Smooth muscle cell of the brain vasculature (primary cell): ENCODE measurements around the gene SLAMF7.
"Not testable (repeated sequence)": the region's sequence is repeated elsewhere in the genome, so short reads cannot be mapped to it uniquely, and the experiment has no call there.

ENCODE experiments used
- DNase-seq: peaks from one replicate; pipeline ENCODE4 v3.0.0-alpha.2; 2012; ENCODE audit warnings: low read depth, low spot score

The SLAMF7 gene

GRCh38 chr1:160739098-160739511, at the start of gene SLAMF7:
Gene SLAMF7, plus strand, starts transcription at chr1:160739247. Its CDS starts 55 bp downstream, at chr1:160739302.
- DNase-seq: no peak

GRCh38 chr1:160692390-160692789, 46.7 kb upstream of the SLAMF7 start:
- DNase-seq: not testable (repeated sequence)

GRCh38 chr1:160702100-160702499, 36.9 kb upstream of the SLAMF7 start:
- DNase-seq: no peak

DNA sequence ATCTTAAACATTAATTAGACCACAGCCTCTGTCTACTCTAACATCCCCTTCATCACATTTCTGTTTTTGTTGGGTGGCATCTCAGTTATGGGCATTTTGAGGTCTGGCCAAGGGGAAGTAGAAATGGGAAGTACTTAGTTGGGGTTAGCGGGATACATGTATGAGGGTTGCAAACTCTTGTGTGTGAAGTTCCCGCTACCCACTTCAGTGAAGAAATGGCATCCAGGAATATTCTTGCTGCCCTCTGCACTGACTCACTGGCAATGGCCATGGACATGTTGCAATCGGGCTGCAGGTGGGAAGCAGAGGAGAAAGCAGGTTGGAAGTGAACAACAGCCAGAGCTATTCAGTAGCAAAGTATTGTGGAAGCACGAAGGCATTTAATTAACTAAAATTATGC, 34.8 kb upstream of the SLAMF7 start:
- DNase-seq: no peak

- not testable (repeated sequence) for DNase-seq
These were observed 33.8 kb upstream of the SLAMF7 start for GRCh38 chr1:160705212-160705621.

GRCh38 chr1:160705742-160706141, 33.3 kb upstream of the SLAMF7 start:
- DNase-seq: no peak

GRCh38 chr1:160706526-160707235, 32.4 kb upstream of the SLAMF7 start:
- DNase-seq: no peak

DNA sequence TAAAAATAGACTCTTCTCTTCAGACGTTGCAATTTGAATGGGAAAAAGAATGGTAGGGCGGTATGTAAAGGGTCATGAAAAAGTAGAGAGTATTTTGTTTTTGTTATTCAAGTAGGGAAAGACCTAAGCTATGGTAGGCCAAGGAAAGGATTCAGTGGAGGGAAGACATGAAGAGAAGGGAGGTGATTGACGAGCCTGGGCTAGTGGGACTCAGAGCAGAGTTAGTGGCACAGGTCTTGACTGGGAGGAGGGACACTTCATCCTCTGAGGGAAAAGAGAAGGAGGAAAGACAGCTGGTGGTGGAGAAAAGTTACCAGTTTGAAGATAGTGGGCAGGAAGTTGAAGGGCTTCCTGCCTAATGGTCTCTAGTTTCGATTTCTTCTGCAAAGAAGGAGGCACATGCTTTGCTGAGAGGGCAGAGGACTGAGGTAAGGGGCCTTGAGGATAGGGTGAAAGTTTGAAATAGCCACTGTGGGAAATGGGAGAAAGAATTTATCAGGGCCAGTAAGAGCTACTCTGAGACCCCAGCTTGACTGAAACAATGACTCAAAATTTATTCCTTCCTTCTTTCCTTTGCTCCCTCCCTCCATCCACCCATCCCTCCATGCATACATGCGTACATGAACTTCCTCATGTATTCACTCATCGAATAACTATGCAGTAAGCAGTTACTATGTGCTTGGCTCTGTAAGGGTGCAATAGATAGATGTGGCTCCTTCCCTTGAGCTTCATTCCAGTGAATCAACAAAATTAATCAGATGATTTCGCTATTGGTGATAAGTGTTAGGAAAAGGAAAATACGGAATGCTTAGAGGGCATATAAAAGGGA, 31.6 kb upstream of the SLAMF7 start:
- DNase-seq: no peak

GRCh38 chr1:160708118-160708517, 30.9 kb upstream of the SLAMF7 start:
- no peak for DNase-seq

- no peak for DNase-seq
These were observed 30.2 kb upstream of the SLAMF7 start for GRCh38 chr1:160708801-160709200.

DNA sequence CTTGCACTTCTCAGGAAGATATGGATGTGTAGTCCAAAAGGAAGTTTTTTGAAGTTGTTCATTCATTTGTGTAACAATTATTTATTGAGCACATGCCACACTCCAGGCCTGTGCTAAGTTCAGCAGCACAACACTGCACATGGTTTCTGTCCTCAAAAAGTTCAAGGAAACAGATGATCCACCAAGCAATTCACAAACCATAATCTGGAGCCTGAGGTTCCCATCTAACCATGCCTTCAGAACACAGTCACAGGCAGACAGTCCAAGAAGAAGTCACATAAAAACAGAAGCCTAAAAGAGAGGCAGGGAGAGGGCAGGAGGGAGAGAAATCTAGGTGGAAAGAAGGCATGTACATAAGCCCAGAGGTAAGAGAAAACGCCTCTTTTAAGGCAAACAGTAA, 29.3 kb upstream of the SLAMF7 start:
- DNase-seq: no peak

GRCh38 chr1:160710517-160711252, 28.4 kb upstream of the SLAMF7 start:
- no peak for DNase-seq

GRCh38 chr1:160711276-160711601, 27.8 kb upstream of the SLAMF7 start:
- DNase-seq: no peak

GRCh38 chr1:160711602-160712311, 27.3 kb upstream of the SLAMF7 start, which contains the start of gene CD48:
Gene CD48, minus strand, starts transcription at chr1:160711822. Its CDS starts 59 bp downstream, at chr1:160711763.
- DNase-seq: no peak

DNA sequence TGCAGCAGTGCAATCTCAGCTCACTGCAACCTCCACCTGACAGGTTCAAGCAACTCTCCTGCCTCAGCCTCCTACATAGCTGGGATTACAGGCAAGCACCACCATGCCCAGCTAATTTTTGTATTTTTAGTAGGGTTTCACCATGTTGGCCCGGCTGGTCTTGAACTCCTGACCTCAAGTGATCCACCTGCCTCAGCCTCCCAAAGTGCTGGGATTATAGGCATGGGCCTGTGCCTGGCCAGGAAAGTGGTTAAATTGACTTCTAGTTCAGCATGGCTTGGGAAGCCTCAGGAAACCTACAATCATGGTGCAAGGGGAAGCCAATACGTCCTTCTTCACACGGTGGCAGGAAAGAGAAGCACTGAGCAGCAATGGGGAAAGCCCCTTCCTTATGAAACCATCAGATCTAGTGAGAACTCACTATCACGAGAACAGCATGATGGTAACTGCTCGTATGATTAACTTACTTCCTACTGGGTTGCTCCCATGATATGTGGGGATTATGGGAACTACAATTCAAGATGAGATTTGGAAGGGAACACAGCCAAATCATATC, 26.4 kb upstream of the SLAMF7 start:
- not testable (repeated sequence) for DNase-seq

DNA sequence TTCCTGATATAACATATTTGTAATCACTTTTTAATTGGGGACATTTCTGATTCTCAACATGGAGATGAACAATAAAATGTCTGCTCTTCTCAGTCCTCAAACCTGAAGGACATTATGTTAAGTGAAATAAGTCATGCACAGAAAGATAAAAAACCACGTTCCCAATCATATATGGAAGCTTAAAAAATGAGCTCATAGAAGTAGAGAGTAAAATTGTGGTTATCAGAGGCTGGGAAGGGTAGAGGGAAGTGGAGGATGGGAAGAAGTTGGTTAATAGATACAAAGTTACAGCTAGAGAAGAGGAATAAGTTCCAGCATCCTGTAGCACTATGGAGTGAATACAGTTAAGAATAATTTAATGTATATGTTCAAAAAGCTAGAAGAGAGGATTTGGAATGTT, 25.9 kb upstream of the SLAMF7 start:
- no peak for DNase-seq

DNA sequence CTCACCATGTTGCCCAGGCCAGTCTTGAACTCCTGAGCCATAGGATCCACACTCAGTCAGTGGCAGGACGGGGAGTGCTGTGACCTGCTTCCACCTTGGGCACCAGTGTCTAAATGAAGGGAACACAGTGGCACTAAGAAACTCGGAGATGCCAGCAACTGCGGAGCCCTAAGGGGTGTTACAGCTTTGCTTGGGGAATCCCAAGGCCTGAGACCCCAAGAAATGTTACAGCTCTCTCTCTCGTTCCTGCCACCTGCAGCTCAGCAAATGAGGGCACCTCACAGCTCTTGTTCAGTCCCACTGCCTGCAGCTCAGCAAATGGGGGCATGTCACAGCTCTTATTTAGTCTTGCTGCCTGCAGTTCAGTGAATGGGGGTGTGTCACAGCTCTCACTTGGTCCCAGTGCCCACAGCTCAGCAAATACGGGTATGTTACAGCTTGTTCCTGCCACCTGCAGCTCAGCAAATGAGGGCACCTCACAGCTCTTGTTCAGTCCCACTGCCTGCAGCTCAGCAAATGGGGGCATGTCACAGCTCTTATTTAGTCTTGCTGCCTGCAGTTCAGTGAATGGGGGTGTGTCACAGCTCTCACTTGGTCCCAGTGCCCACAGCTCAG, 24.9 kb upstream of the SLAMF7 start:
- DNase-seq: not testable (repeated sequence)

DNA sequence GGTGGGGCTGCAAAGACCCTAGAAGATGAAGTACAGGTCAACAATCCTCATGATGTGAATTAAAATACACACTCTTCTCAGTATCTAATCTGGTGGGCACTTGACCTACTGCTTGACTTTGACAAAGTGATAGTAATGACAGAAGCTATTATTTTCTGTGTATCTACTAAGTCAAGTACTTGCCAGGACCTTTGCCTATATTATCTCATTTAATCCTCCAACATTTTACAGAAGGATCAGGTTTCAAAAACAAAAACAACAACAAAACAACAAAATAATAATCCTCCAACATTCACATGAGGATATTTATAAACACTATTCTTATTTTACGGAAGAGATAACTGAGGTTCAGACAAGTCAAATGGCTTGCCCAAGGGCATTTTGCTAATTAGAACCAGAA, 23.0 kb upstream of the SLAMF7 start:
- DNase-seq: no peak

GRCh38 chr1:160717306-160717705, 21.7 kb upstream of the SLAMF7 start:
- no peak for DNase-seq

DNA sequence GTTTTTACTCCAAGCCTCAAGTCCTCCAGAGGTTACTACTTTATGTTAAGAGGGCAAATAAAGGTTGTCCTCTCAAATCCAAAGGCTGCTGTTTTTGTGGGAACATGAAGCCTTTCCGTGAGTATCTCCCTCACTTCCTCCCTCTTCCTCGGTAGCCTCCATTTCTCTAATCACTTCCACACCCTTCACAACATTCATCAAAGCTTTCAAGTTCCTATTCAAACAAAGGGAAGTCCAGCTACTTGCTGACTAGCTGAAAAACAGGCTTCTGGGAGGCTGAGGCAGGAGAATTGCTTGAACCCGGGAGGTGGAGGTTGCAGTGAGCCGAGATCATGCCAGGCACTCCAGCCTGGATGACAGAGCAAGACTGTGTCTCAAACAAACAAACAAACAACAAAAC, 20.8 kb upstream of the SLAMF7 start:
- no peak for DNase-seq
